ENCODE measurements around the gene SLC7A9.
"Not testable (repeated sequence)": the region's sequence is repeated elsewhere in the genome, so short reads cannot be mapped to it uniquely, and the experiment has no call there.

The SLC7A9 gene

DNA sequence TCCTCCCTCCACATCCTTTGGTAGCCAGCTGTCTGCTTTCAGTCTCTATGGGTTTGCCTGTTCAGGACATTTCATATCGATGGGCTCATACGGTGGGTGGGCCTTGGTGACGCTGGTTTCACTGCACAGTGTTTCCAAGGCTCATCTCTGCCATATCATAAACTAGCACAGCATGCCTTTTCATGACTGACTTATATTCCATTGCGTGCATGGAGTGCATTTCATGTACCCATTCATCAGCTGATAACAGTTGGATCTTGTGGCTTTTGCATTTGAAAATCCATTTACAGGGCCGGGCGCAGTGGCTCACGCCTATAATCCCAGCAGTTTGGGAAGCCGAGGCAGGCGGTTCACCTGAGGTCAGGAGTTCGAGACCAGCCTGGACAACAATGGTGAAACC lies 80.1 kb downstream of the SLC7A9 start:
- DNase-seq (ENCODE audit: low read depth) = no peak

DNA sequence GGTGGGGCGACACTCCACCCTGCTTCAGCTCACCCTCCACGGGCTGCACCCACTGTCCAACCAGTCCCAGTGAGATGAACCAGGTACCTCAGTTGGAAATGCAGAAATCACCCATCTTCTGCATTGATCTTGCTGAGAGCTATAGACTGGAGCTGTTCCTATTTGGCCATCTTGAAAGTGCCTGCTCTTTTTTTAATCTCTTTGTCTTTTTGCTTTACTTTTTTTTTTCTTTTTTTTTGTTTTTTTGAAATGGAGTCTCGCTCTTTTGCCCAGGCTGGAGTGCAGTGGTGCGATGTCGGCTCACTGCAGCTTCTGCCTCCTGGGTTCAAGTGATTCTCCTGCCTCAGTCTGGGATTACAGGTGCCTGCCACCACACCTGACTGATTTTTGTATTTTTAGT lies 81.7 kb downstream of the SLC7A9 start:
- not testable (repeated sequence) for DNase-seq (ENCODE audit: low read depth)

GRCh38 chr19:32787161-32787813 lies 82.3 kb downstream of the SLC7A9 start:
- not testable (repeated sequence) for DNase-seq (ENCODE audit: low read depth)

GRCh38 chr19:32782089-32782488 lies 87.5 kb downstream of the SLC7A9 start:
- not testable (repeated sequence) for DNase-seq (ENCODE audit: low read depth)

- no peak for DNase-seq (ENCODE audit: low read depth)
Observed at GRCh38 chr19:32781280-32781679, 88.3 kb downstream of the SLC7A9 start.
